SK-N-SH (cell line): ENCODE measurements around the gene CCL28. TPM values are rescaled to one million over a fixed set of nuclear protein-coding genes. Genes with fewer than 3 reads are reported as not detected.

ENCODE experiments used
- CTCF ChIA-PET: fragments of 300-600, 350-600 bp; formaldehyde crosslinking; extraction: SDS; loops from one replicate; lab custom pipeline; 2021; lab: Yijun Ruan, JAX
- POLR2A ChIA-PET: fragments of 350-600 bp; sonication (Branson Sonifier 250); formaldehyde crosslinking; extraction: SDS; loops from one replicate; lab custom pipeline; 2020; ENCODE audit warnings: antibody characterized with exemption, inconsistent platforms; lab: Yijun Ruan, JAX
- DNase-seq: peaks from one replicate; pipeline ENCODE4 v3.0.0; 2012
- H2AFZ ChIP-seq: fragments of 200-600 bp; sonication (generic); 2 replicates; pipeline ENCODE4 v1.8.1; 2016; ENCODE audit warnings: antibody characterized with exemption, mild to moderate bottlenecking, low read depth
- H3F3A ChIP-seq: fragments of 200-600 bp; sonication (generic); replicated peaks from 2 replicates; pipeline ENCODE3; 2016; ENCODE audit warnings: antibody characterized with exemption, mild to moderate bottlenecking; ENCODE audit not compliant: insufficient read depth
- H3K27ac ChIP-seq, 2 experiments: fragments of 200-500 bp in 1 of 2; fragments of 200-600 bp in 1 of 2; sonication (Bioruptor generic) in 1 of 2; sonication (generic), shearing (Covaris generic) in 1 of 2; 2 replicates each; pipeline versions ENCODE4 v1.5.1 to v1.6.1; 2014 to 2016; ENCODE audit warnings: low read depth in 2 of 2, inconsistent platforms in 1 of 2, low read length in 1 of 2, mild to moderate bottlenecking in 1 of 2, mixed read lengths in 1 of 2
- H3K27me3 ChIP-seq: fragments of 200-600 bp; sonication (generic), shearing (Covaris generic); 2 replicates; pipeline ENCODE4 v1.6.1; 2016; ENCODE audit warnings: mixed run types; ENCODE audit not compliant: insufficient read depth
- H3K36me3 ChIP-seq, 2 experiments: fragments of 200-500 bp in 1 of 2; fragments of 200-600 bp in 1 of 2; sonication (Bioruptor generic) in 1 of 2; sonication (generic) in 1 of 2; replicated peaks in 1 of 2; 2 replicates each; pipeline versions ENCODE3 to v1.5.1; 2014 to 2016; ENCODE audit warnings: low read length in 1 of 2, mild to moderate bottlenecking in 1 of 2; ENCODE audit not compliant: insufficient read depth in 2 of 2, control insufficient read depth in 1 of 2
- H3K4me1 ChIP-seq, 2 experiments: fragments of 200-500 bp in 1 of 2; fragments of 200-600 bp in 1 of 2; sonication (Bioruptor generic) in 1 of 2; sonication (generic), shearing (Covaris generic) in 1 of 2; 2 replicates each; pipeline versions ENCODE4 v1.5.1 to v1.6.1; 2014 to 2016; ENCODE audit warnings: low read depth in 1 of 2, low read length in 1 of 2, mixed run types in 1 of 2; ENCODE audit not compliant: insufficient read depth in 2 of 2, control insufficient read depth in 1 of 2
- H3K4me2 ChIP-seq: fragments of 200-600 bp; sonication (generic), shearing (Covaris generic); 2 replicates; pipeline ENCODE4 v1.6.1; 2017; ENCODE audit warnings: mixed run types
- H3K4me3 ChIP-seq, 2 experiments: fragments of 200-500 bp in 1 of 2; fragments of 200-600 bp in 1 of 2; sonication (Bioruptor generic) in 1 of 2; sonication (generic), shearing (Covaris generic) in 1 of 2; 2 replicates each; pipeline versions ENCODE4 v1.5.1 to v1.8.1; 2014 to 2016; ENCODE audit warnings: low read depth in 2 of 2, inconsistent platforms in 1 of 2, low read length in 1 of 2, mild to moderate bottlenecking in 1 of 2, mixed read lengths in 1 of 2, moderate library complexity in 1 of 2
- H3K79me2 ChIP-seq: fragments of 200-600 bp; sonication (generic); 2 replicates; pipeline ENCODE4 v1.8.1; 2017; ENCODE audit warnings: mild to moderate bottlenecking; ENCODE audit not compliant: insufficient read depth
- H3K9ac ChIP-seq: fragments of 200-600 bp; sonication (generic); 2 replicates; pipeline ENCODE4 v1.6.1; 2017; ENCODE audit warnings: mixed run types
- H3K9me2 ChIP-seq: fragments of 200-600 bp; sonication (generic); 2 replicates; pipeline ENCODE4 v1.6.1; 2017; ENCODE audit warnings: mixed run types
- H3K9me3 ChIP-seq: fragments of 200-600 bp; sonication (generic); 2 replicates; pipeline ENCODE4 v1.6.1; 2017; ENCODE audit warnings: mixed run types, mild to moderate bottlenecking, moderate library complexity
- H4K20me1 ChIP-seq: fragments of 200-600 bp; sonication (generic); 2 replicates; pipeline ENCODE4 v1.6.1; 2017; ENCODE audit warnings: mild to moderate bottlenecking, mixed run types; ENCODE audit not compliant: insufficient read depth
- CTCF ChIP-seq: fragments of 200-600 bp; sonication (generic); IDR thresholded peaks from 2 replicates; pipeline ENCODE4 v1.6.1; 2017; ENCODE audit warnings: antibody characterized with exemption, mild to moderate bottlenecking, moderate library complexity
- EP300 ChIP-seq, 2 experiments: IDR thresholded peaks; 2 replicates each; pipeline versions ENCODE4 v1.4.0 to v1.6.1; 2012; ENCODE audit warnings: borderline replicate concordance in 1 of 2, low read depth in 1 of 2, low read length in 1 of 2
- EZH2phosphoT487 ChIP-seq: fragments of 200-600 bp; sonication (generic); IDR thresholded peaks from 2 replicates; pipeline ENCODE4 v1.6.1; 2017; ENCODE audit warnings: low read depth, mixed run types, mild to moderate bottlenecking, antibody characterized with exemption, moderate library complexity, borderline replicate concordance
- FOXJ3 ChIP-seq: sonication (generic); formaldehyde crosslinking; IDR thresholded peaks from 2 replicates; pipeline ENCODE4 v1.5.1; 2020; ENCODE audit warnings: mild to moderate bottlenecking, missing genetic modification reagents
- FOXM1 ChIP-seq: IDR thresholded peaks from 2 replicates; pipeline ENCODE4 v1.4.0; 2012; ENCODE audit warnings: low read depth, mild to moderate bottlenecking
- GABPA ChIP-seq: IDR thresholded peaks from 2 replicates; pipeline ENCODE4 v1.4.0; 2012; ENCODE audit warnings: low read depth, mild to moderate bottlenecking
- GATA2 ChIP-seq: sonication (generic); formaldehyde crosslinking; IDR thresholded peaks from 2 replicates; pipeline ENCODE4 v1.5.0; 2020; ENCODE audit warnings: mild to moderate bottlenecking, missing genetic modification reagents
- NFIC ChIP-seq: IDR thresholded peaks from 2 replicates; pipeline ENCODE4 v1.4.0; 2012; ENCODE audit warnings: borderline replicate concordance
- NRF1 ChIP-seq: IDR thresholded peaks from 2 replicates; pipeline ENCODE4 v1.6.1; 2012; ENCODE audit warnings: low read depth, mild to moderate bottlenecking, low read length
- RCOR1 ChIP-seq: fragments of 150-350 bp; IDR thresholded peaks from 2 replicates; pipeline ENCODE4 v1.6.1; 2017; ENCODE audit warnings: antibody characterized with exemption, low read length
- RFX5 ChIP-seq: IDR thresholded peaks from 2 replicates; pipeline ENCODE4 v1.6.1; 2012; ENCODE audit warnings: mild to moderate bottlenecking, improper control_type of control experiment, low read length
- SIN3A ChIP-seq: IDR thresholded peaks from 2 replicates; pipeline ENCODE4 v1.6.1; 2012; ENCODE audit warnings: low read depth, mild to moderate bottlenecking, low read length, moderate library complexity, borderline replicate concordance
- SMC3 ChIP-seq: IDR thresholded peaks from 2 replicates; pipeline ENCODE4 v1.6.1; 2012; ENCODE audit warnings: low read depth, low read length, improper control_type of control experiment
- YY1 ChIP-seq: IDR thresholded peaks from 2 replicates; pipeline ENCODE4 v1.4.0; 2012; ENCODE audit warnings: low read depth, mild to moderate bottlenecking
- WGBS: methylation state at CpG from one replicate; pipeline ENCODE4 v1.1.6; 2017; ENCODE audit warnings: low lambda C conversion rate; 5-methylcytosine and 5-hydroxymethylcytosine counted together
- polyA plus RNA-seq, 3 experiments: library from polyadenylated mRNA; depleted of rRNA; stranded (reverse); fragments of >200 nt; gene quantifications; 2 replicates each; pipeline ENCODE4 v1.2.3, GENCODE V29; 2012
- TF ChIP-seq, protein P1 (sequence below): fragments of 150-350 bp; IDR thresholded peaks from 2 replicates; pipeline ENCODE4 v1.6.1; 2016; ENCODE audit warnings: mild to moderate bottlenecking, low read depth, low read length
- TF ChIP-seq, protein P2 (sequence below): IDR thresholded peaks from 2 replicates; pipeline ENCODE4 v1.4.0; 2012; ENCODE audit warnings: low read depth, borderline replicate concordance
- TF ChIP-seq, protein P3 (sequence below): IDR thresholded peaks from 2 replicates; pipeline ENCODE4; 2012
- TF ChIP-seq, protein P4 (sequence below): IDR thresholded peaks from 2 replicates; pipeline ENCODE4 v1.6.1; 2012; ENCODE audit warnings: mild to moderate bottlenecking, low read depth, low read length, moderate library complexity
- TF ChIP-seq, protein P5 (sequence below): fragments of 150-350 bp; IDR thresholded peaks from 2 replicates; pipeline ENCODE4 v1.6.1; 2017; ENCODE audit warnings: antibody characterized with exemption, low read length, low read depth, borderline replicate concordance

CCL28 gene
- polyA plus RNA-seq, 1 of the 3 experiments (the other 2 are of a cell fraction) = not detected

DNA sequence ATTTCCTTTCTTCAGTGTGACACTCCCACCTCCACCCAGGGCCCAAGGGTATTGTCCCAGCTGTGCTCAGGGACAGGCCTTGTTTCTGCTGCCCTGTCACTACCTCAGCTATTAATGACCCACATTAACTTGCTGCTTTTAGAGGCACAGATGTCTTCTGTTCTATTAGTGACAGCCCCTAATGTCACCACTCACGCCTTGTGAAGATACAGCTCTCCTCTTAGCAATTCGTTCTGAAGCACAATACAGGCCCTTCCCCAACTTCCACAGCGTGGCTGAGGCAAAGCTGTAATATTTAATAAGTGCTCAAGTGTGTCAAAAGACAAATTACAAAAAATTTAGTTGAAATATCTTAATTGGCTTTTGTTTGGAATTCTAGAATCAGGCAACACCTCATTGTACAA, 54.3 kb downstream of the CCL28 start:
- Histone ChIP-seq H3K36me3 (no peaks in the 10 kb centered on the region), H3K4me3 (no peak overlapping the region), H3K79me2 (no peaks in the 10 kb centered on the region), H3K4me2 (no peak overlapping the region), H3K9me3 (0 out of 2 replicates have a peak, but pooled peaks cover 4% of the 10 kb centered on the region), H2AFZ (no peak overlapping the region), H3F3A (no peaks in the 10 kb centered on the region), H3K27me3 (no peaks in the 10 kb centered on the region), H3K27ac (no peak overlapping the region), H4K20me1 (no peaks in the 10 kb centered on the region), H3K4me1 (no peaks in the 10 kb centered on the region), H3K9ac (no peak overlapping the region), H3K9me2 (no peaks in the 10 kb centered on the region)
- DNase-seq = no peak
- 9% methylated on average over 3 of the region's 3 CpGs for WGBS
- TF ChIP-seq RCOR1 (no peak), GABPA (no peak), SMC3 (no peak), CTCF (no peak), GATA2 (CRISPR knock-in tag) (no peak), EP300 (IDR thresholded peaks at IDR 0.05; ENCODE audit: borderline replicate concordance in 1 of 2, low read depth in 1 of 2, low read length in 1 of 2) (no peak), NRF1 (no peak), FOXJ3 (no peak), NFIC (no peak), SIN3A (no peak), RFX5 (no peak), EZH2phosphoT487 (no peak), YY1 (no peak), FOXM1 (no peak)
- TF ChIP-seq, protein P1, sequence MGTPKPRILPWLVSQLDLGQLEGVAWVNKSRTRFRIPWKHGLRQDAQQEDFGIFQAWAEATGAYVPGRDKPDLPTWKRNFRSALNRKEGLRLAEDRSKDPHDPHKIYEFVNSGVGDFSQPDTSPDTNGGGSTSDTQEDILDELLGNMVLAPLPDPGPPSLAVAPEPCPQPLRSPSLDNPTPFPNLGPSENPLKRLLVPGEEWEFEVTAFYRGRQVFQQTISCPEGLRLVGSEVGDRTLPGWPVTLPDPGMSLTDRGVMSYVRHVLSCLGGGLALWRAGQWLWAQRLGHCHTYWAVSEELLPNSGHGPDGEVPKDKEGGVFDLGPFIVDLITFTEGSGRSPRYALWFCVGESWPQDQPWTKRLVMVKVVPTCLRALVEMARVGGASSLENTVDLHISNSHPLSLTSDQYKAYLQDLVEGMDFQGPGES = no peak
- TF ChIP-seq, protein P2, sequence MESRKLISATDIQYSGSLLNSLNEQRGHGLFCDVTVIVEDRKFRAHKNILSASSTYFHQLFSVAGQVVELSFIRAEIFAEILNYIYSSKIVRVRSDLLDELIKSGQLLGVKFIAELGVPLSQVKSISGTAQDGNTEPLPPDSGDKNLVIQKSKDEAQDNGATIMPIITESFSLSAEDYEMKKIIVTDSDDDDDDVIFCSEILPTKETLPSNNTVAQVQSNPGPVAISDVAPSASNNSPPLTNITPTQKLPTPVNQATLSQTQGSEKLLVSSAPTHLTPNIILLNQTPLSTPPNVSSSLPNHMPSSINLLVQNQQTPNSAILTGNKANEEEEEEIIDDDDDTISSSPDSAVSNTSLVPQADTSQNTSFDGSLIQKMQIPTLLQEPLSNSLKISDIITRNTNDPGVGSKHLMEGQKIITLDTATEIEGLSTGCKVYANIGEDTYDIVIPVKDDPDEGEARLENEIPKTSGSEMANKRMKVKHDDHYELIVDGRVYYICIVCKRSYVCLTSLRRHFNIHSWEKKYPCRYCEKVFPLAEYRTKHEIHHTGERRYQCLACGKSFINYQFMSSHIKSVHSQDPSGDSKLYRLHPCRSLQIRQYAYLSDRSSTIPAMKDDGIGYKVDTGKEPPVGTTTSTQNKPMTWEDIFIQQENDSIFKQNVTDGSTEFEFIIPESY = no peak
- TF ChIP-seq, protein P3, sequence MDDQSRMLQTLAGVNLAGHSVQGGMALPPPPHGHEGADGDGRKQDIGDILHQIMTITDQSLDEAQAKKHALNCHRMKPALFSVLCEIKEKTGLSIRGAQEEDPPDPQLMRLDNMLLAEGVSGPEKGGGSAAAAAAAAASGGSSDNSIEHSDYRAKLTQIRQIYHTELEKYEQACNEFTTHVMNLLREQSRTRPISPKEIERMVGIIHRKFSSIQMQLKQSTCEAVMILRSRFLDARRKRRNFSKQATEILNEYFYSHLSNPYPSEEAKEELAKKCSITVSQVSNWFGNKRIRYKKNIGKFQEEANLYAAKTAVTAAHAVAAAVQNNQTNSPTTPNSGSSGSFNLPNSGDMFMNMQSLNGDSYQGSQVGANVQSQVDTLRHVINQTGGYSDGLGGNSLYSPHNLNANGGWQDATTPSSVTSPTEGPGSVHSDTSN = no peak
- TF ChIP-seq, protein P4, sequence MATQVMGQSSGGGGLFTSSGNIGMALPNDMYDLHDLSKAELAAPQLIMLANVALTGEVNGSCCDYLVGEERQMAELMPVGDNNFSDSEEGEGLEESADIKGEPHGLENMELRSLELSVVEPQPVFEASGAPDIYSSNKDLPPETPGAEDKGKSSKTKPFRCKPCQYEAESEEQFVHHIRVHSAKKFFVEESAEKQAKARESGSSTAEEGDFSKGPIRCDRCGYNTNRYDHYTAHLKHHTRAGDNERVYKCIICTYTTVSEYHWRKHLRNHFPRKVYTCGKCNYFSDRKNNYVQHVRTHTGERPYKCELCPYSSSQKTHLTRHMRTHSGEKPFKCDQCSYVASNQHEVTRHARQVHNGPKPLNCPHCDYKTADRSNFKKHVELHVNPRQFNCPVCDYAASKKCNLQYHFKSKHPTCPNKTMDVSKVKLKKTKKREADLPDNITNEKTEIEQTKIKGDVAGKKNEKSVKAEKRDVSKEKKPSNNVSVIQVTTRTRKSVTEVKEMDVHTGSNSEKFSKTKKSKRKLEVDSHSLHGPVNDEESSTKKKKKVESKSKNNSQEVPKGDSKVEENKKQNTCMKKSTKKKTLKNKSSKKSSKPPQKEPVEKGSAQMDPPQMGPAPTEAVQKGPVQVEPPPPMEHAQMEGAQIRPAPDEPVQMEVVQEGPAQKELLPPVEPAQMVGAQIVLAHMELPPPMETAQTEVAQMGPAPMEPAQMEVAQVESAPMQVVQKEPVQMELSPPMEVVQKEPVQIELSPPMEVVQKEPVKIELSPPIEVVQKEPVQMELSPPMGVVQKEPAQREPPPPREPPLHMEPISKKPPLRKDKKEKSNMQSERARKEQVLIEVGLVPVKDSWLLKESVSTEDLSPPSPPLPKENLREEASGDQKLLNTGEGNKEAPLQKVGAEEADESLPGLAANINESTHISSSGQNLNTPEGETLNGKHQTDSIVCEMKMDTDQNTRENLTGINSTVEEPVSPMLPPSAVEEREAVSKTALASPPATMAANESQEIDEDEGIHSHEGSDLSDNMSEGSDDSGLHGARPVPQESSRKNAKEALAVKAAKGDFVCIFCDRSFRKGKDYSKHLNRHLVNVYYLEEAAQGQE = no peak
- TF ChIP-seq, protein P5, sequence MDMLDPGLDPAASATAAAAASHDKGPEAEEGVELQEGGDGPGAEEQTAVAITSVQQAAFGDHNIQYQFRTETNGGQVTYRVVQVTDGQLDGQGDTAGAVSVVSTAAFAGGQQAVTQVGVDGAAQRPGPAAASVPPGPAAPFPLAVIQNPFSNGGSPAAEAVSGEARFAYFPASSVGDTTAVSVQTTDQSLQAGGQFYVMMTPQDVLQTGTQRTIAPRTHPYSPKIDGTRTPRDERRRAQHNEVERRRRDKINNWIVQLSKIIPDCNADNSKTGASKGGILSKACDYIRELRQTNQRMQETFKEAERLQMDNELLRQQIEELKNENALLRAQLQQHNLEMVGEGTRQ = no peak
- POLR2A ChIA-PET = no interaction called here
- CTCF ChIA-PET = interaction anchor here (1.3 kb wide), 1 partner anchor 13 kb away, joined by 3 read pairs; no protein-coding TSS in a partner anchor
